Measurements from ENCODE around the gene ZNF416.

ZNF416 gene

DNA sequence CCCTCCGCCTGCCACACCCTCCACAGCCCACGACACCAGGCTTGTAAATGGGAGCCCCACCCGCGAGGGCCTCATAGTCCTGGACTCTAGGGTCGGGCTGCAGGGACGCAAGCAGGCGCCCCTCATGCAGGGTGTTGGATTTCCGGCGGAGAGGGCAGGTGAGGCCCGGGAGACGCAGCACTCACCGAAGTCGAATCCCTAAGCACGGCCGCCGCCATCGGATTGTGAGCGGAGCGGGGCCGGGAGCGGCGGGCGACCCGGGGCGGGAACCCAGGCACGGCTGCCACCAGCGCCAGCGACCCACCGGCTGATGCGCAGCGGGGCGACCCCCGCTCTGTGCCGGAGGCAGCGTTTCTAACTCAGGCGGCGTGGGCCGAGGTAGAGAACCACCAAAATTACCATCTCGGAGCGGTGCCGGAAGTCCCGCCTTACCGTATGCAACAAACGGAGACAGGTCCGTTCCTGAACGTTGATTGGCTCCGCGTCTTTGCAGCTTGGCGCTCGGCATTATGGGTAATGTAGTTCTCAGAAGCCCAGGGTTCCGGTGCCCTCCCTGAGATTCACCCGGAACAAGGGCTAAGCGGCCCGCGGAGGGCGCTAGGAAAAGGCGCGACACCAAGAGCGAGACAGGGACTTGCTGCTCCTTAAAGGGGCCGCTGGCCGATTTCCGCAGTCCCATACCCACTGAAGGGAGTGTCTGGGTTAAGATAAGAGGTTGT, at the start of gene ZNF416:
Gene ZNF416 (minus strand): TSS at position 425 of the 719 bp plus-strand sequence. CDS start 207 bp downstream, at position 218.
- peak; percentile 98 to 99 for DNase-seq

GRCh38 chr19:57623091-57623490, 44.4 kb upstream of the ZNF416 start:
- DNase-seq = no peak

DNA sequence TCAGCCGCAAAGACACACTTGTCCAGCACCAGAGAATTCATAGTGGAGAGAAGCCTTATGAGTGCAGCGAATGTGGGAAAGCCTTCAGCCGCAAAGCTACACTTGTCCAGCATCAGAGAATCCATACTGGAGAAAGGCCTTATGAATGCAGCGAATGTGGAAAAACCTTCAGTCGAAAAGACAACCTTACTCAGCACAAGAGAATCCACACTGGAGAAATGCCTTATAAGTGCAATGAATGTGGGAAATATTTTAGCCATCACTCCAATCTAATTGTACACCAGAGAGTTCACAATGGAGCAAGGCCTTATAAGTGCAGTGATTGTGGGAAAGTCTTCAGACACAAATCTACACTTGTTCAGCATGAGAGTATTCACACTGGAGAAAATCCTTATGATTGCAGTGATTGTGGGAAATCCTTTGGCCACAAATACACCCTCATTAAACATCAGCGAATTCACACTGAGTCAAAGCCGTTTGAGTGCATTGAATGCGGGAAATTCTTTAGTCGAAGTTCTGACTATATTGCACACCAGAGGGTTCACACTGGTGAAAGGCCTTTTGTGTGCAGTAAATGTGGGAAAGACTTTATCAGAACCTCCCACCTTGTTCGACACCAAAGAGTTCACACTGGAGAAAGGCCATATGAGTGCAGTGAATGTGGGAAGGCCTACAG, 42.1 kb upstream of the ZNF416 start:
- DNase-seq = no peak

GRCh38 chr19:57615346-57615745, 36.6 kb upstream of the ZNF416 start:
- no peak for DNase-seq

GRCh38 chr19:57613941-57614743, 35.4 kb upstream of the ZNF416 start, which contains the start of gene ZNF134:
Gene ZNF134, plus strand, starts transcription at chr19:57614242. Its CDS starts 5,227 bp downstream, at chr19:57619469.
- peak; percentile 89 to 95 for DNase-seq

GRCh38 chr19:57611113-57611512, 32.4 kb upstream of the ZNF416 start:
- no peak for DNase-seq

- DNase-seq = no peak
These were observed 28.2 kb upstream of the ZNF416 start for GRCh38 chr19:57606931-57607330.

- DNase-seq = peak; percentile 88 to 95
These were observed 21.2 kb upstream of the ZNF416 start, which contains the start of gene ZNF530 for GRCh38 chr19:57599761-57600383. Gene ZNF530, plus strand, starts transcription at chr19:57599885. Its CDS starts 4,461 bp downstream, at chr19:57604346.

GRCh38 chr19:57599377-57599760, 20.7 kb upstream of the ZNF416 start:
- DNase-seq = no peak

DNA sequence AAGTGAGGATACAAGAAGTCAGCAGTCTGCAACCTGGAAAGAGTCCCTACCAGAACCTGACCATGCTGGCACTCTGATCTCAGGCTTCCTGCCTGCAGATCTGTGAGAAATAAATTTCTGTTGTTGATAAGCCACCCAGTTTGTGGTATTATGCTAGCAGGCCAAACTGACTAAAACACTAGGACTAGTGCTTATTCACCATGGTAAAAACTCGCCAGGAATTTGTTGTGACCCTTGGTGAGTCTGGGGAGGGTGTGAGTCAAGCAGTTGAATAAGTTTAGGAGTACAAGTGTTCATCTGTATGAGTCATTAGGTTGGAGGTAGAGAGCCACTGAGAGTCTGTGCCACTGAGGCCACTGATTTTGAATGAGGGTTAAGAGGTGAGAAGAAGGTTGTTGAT, 8.8 kb upstream of the ZNF416 start:
- DNase-seq = no peak

GRCh38 chr19:57583521-57584416, 5.1 kb upstream of the ZNF416 start, which contains the start of gene ZIK1:
Gene ZIK1, plus strand, starts transcription at chr19:57584145. Its CDS starts 212 bp downstream, at chr19:57584357.
- peak; percentile 85 to 90 for DNase-seq

DNA sequence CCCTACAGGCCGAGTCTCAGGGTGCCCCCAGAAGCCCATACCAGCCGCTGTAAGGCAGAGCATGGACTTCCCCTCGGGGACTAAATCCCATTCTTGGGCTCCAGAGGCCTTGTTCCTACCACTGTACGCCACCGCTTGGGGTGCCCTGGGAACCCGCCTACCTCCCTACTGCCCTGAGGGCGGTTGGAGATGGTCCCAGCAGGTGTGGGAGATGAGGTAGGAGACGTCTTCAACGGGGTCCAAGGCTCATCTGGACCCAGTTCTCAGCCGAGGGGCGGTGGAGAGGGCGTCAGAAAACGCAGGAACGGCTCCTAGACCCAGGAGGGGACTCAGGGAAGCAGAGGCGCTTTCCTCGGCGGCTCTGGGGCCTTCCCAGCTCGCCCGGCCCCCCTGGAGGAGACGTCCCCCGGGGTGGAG, 4.4 kb upstream of the ZNF416 start:
- DNase-seq = no peak

GRCh38 chr19:57576661-57577060, 2.0 kb downstream of the ZNF416 start:
- DNase-seq = no peak

GRCh38 chr19:57572415-57572947, 6.2 kb downstream of the ZNF416 start:
- DNase-seq = no peak

DNA sequence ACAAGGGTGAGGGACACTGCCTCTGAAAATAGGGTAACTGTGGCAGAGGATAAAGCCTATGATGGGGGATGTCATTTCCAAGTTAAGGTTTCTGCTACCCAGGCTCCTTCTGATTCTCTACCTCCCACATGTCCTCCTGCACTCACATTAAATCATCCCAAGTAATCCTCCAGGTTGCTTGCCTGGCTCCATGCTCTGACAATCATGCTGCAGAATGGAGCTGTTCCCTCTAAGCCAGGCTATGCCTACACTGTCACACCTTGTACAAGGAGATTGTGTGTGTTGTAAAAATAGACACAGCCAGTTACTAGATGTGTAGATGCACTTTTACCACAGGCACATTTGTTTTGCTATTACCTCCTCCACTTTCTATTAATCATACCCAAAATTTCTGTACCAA, 8.0 kb downstream of the ZNF416 start:
- DNase-seq = no peak

DNA sequence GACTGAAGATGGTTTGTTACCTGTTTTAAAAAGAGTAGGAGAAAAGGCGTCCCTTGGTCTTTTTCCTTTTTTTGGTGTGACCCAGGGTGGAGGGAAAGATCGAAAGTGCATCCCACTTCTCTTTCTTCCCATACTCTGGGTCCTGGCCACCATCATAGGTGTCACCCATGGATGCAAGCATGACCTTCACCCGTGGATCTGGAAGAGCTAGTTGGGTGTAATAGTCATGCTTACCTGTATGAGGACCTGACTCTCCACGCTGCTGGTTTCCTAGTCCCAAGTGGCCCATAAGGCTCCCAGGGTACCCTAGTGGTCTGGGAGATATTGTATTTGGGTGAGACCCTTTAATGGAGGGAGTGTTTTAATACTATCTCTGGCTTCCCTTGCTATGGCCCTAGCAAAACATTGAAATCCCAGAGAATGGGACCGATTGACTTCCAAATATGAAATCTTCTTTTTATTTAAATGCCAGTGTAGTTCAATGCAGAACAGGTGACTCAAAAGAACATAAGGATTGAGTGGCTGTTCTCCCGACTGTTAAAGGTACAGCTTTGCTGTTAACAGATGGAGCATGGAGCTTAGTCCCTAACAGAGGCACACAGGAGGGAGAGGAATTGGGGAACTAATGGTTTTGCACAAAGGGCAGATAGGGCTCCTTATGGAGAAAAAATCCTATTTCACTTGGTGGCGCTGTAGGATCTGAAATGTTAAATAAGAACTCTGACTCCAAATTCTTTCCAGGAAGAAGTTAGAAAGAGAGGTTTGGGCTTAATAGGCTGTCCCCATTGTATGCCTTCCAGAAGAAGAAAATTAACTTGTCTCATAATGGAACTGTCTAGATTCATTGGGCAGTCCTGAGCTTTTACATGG, 12.1 kb downstream of the ZNF416 start:
- DNase-seq = no peak

DNA sequence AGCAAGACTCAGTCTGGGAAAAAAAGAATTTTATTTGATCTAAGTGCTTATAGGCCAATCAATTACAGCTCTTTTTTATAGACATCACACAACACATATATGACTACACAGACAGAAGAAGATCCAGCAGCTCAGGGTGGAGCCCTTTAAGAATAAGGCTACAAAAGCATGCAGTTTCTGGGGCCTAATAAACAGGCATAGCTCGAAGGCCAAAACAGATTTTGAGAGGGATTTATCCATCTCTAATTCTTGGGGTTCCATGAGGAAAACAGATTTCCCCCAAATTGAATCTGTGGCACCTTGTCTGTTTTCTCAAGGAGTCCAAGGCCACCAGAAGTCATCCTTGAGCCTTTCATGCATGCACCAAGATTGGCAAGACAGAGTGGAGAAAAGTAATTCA, 15.2 kb downstream of the ZNF416 start:
- DNase-seq = no peak

DNA sequence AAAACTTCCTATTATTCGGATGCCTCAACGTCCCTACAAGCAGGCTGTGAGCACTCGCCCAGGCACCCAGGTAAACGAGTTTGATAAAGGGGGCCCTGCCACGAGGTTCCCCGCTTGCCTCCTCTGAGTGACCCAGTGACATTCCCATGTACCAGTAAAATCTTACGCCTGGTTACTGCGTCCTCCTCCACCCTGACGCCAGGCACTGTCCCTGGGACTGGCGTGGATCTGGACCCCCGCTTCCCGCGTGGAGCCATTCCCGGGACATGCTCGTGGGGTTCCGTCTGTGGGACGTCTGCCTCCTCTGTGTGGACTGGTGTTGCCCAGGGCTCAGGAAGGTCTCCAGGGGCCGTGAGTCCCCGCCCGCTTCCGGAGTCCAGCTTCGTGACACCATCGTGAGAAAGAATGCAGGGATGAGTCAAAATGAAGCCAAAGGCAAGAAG, 18.6 kb downstream of the ZNF416 start:
- no peak for DNase-seq

DNA sequence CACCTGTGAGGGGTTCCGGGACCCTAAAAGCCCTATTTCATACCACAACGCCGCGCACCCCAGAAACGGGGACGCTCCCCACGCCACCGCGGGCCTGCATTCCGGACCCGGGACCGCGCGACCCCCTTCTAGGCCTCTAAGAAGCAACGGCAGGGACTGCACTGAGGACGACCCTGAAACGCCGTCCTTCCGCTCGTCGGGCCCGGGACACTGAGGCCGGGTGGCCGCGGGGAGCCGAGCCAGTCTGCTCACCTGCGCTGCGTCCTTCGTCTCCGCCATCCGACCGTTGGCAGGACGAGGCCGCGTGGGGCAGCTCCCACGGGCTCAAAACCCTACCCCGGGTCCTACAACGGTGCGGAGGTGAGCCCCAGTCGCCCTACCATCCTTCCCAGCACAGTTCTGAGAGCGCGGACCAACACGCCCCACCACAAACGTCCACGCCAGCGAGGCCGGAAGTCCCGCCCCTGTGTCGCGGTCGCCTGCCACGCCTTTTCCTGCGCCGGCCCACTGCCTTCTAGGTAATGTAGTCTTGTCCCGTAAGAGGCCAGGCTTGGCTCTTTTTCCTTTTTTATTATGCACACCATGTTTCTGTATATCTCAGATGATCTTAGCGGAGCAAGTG, 19.2 kb downstream of the ZNF416 start, which contains the start of gene ZNF550:
Gene ZNF550 (minus strand): TSS at position 460 of the 622 bp plus-strand sequence. CDS start 181 bp downstream, at position 279.
- DNase-seq = peak; percentile 80 to 82

DNA sequence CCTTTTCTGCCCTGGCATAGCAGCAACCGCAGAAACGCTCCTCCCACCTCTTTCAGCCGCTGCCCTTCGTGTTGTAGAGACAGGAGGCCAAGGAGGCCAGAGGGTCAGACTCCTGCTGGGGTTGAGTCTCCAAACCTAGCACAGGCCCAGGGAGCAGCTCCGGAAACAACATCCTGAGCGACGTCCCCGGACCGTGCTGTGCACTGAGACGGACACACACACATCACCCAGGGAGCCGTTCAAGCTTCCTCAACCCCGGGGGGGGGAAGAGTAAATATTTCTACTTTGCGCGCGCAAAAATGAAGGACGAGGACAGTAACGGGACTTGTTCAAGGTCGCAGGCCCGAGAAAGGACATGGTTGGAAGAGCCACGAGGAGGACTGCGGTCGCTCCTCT, 19.7 kb downstream of the ZNF416 start:
- DNase-seq = no peak
